GM11168 (cell line): ENCODE measurements around the gene MBD2.

Source experiments
- in situ Hi-C: fragments of 300-500 bp; cut with MboI; formaldehyde crosslinking; loops from one replicate; pipeline ENCODE4 v1.12.0; 2022; ENCODE audit warnings: low sequenced_read_pairs; ENCODE audit not compliant: unreplicated experiment

The MBD2 gene

DNA sequence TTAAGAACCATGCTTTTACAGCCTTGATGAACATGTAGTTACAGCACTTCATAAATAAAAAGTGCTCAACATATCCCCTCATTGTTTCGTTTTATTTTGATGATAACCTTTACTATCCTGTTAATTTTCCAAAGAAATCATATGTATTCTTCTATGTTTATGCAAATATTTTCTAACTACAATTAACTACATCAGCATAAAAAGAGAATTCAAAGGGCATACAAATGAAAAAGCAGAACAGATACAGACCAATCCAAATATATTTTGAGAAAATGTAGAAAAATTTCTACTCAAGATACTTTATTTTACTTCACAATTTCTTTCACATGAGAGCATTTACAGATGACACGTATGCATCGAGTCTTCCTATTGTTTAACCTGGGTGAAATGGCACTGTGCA lies 69.1 kb downstream of the MBD2 start:
- in situ Hi-C loops: no loop called here

DNA sequence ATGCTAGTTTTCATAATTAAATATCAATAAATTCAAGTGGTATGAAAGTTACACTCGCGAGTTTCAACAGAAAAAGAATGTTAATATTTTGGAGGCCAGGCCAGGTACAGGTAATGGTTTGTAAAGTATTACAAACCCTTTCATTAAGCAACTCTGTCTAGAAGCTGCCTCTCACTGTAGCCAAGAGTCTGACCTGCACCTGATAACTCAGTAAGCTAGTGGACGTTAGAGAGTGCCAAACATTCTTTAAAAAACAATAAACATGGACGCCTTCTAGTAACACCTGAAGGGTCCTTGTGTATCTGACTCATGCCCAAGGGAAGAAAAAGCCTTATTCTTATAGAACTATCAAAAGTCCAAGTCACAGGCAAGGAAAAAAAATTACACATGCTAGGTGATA lies 70.2 kb downstream of the MBD2 start:
- in situ Hi-C loops: no loop called here

DNA sequence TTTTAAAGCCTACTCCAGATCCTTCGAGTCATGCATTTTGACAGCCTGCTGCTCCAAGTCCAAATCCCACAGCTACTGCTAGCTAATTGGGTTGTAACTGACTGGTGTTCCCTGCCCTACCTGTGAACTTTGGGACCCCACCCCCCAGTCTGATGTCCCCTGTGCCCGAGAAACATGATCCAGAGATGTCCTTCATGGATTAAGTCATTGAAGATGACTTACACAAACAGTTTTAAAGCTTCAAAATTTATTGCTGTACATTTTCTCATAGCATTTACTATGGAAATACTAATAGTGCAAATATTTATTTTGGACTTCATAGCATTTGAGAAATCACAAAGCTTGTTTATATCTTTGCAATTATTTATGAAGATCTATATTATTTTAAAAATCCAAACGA lies 73.1 kb downstream of the MBD2 start:
- in situ Hi-C loops: no loop called here

DNA sequence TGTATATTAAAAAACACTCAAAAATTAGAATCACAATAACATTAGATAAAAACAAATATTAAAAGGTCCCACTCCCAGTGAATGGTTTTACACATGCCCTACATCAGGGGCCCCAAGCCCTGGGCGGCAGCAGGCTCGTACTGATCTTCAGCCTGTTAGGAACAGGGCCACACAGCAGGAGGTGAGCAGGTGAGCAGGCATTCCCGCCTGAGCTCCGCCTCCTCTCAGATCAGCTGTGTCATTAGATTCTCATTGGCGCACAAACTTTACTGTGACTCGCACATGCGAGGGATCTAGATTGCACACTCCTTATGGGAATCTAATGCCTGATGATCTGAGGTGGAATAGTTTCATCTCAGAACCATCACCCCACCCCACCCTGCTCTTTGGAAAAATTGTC lies 74.2 kb downstream of the MBD2 start:
- in situ Hi-C loops: no loop called here

DNA sequence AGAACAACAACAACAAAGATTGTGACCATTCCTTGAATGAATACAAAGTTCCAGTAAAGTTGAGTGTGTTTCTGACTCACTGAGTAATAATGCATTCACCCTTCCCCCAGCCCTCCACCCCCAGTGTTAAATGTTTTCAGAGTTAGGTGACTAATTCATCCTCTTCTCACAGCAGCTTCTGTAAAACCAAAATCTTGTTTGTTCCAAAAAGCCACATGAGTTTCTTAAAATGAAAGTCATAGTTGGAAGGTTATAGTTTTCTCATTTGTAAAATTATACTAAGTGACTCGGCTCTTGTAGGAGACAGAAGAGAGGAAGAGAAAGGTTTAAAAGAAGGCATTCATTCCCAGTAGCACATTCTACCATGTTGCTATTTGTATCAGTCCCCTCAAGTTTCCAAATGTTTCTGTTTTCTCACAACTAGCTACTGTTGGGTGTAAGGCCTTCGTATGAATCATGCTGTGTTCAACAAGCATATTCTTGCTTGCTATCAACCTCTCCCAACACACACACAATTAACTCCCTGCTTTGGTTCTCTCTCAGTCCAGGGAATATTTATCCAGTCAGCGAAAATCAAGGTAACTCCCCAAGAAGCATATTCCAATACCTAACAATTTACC lies 75.3 kb downstream of the MBD2 start:
- in situ Hi-C loops: no loop called here

DNA sequence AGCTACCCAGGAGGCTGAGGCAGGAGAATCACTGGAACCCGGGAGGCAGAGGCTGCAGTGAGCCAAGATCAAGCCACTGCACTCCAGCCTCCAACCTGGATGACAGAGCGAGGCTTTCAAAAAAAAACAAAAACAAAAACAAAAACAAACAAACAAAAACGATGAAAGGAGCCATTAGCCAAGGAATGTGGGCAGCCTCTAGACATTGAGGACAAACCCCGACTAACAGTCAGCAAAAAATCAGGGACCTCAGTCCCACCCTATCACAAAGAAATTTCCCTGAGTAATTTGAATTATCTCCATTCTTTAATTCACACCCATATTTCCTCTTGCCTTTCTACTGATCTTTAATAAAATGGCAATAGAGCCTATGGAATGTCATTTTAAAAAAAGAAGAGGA lies 75.8 kb downstream of the MBD2 start:
- in situ Hi-C loops: no loop called here

DNA sequence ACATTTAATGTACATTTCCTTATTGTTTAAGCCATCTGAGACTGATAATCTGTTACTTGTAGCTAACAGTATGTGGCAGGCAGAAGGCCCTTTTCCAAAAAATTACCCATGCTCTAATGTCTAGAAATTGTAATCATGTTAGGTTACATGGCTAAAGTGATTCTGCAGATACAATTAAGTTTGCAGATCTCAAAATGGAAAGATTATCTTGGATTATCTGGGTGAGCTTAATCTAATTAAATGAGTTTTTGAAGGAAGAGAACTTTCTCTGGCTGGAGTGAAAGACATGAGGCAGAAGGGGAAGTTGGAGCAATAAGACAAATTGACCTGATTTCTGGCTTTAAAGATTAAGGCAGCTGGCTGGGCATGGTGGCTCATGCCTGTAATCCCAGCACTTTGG lies 76.3 kb downstream of the MBD2 start:
- in situ Hi-C loops: no loop called here

DNA sequence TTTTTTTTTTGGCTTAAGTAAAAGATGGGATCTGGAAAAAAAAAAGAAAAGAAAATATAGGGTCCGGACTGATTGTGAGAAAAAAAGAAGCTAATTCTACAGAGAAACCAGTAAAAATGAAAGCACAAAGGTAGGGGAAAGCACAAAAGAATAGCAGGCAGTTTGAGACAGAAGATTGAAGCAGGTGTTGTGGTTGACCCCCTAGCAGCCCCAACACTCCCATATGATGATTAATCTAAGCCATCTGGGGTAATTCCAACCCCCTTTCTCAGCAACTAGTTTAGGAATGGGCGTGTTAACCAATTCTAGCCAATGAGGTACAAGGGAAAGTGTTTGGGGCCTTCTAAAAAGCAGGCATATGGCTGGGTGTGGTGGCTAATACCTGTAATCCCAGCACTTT lies 77.0 kb downstream of the MBD2 start:
- in situ Hi-C loops: no loop called here

DNA sequence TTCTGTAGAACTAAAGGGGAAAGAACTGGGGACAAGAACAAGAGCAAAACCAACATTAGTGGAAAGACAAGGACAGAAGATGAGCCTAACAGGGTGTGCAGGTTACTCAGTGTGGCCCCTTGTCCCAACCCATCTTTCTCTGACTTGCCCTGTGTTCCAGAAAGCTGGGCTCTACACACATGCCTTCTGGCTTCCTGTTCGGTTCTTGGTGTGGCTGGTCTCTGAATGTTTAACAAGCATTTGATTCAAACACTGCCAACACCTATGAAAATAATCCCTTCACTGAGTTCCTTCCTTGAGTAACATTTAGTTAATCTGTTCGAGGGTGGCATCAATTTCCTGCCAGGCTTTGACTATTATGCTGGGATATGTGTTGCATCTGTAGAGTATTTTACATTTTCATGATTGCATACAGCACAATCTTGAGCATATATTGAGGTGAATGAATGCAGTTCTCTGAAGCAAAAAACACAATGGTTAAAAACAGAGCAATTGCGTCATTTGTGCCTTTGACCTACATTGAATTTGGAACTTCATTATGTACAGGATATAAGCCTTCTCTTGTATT lies 83.3 kb downstream of the MBD2 start:
- in situ Hi-C loops: no loop called here

DNA sequence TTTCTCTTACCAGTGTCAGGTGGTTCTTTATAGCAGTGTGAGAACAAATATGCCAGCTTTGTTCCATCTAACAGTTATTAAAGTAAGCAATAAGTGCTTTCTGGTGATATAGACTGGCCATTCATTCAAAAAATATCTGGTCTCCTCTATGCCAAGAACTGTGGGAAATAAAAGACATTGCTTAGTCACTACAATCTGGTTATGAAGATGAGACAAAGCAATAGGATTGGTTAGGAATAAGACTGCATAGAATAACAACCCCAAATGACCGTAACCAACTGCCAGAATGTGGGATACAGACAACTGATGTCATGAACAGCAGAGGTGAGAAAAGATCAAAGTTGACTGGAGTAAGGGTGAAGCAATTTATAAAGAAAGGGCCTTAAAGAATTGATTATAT lies 83.8 kb downstream of the MBD2 start:
- in situ Hi-C loops: no loop called here

DNA sequence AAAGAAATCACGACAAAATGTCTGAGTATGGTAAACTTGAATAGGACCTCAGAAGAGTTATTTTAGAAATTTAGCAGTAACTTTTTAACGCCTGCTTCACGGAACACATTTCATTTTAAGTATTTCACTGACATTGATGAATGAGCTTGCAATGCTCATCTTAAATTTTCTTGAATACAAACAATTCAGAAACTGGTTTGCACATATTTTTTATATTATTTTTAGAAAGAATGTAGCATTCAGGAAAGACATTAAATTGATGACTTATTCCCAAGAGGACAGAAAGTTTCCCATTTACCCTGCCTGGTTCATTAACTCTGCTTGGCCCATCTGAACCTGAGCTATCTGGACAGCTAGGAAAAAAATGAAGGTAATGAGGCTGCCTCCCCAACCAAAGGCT lies 89.3 kb downstream of the MBD2 start:
- in situ Hi-C loops: no loop called here

DNA sequence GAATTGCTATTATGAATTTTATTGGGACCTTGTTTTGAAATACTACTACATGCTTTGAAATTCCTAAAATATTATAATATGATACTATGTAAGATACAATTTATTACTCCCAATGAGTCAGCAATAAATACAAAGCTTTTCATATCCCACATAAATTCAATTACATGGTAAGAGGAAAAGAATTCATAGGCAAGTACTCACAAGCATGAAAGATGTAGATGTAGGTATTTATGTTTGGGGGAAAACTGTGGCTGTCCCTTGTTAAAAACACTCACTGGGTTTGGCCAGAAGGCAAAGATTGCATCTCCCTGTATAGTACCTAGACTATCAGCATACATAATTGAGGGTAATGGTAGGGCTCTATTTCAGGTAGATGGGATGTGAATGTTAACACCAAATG lies 90.4 kb downstream of the MBD2 start:
- in situ Hi-C loops: no loop called here

DNA sequence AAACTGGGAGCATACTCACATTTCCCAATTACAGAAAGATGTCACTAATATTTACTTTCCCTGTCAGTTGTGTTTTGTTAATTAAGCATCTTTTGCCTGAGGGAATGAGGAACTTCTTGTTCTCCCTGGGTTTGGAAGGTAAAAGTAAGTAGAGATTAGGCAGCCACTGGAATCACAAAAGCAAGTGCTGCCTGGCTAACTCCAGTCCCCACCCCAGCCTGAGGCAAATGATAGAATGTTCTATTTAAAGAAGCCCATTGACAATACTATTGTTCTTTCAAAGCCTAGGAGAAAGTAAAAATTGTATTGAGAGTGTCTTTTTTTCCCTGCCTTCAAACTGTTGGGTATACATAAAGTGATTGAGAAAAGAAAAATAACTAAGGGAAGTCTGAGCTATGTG lies 93.8 kb downstream of the MBD2 start:
- in situ Hi-C loops: no loop called here

DNA sequence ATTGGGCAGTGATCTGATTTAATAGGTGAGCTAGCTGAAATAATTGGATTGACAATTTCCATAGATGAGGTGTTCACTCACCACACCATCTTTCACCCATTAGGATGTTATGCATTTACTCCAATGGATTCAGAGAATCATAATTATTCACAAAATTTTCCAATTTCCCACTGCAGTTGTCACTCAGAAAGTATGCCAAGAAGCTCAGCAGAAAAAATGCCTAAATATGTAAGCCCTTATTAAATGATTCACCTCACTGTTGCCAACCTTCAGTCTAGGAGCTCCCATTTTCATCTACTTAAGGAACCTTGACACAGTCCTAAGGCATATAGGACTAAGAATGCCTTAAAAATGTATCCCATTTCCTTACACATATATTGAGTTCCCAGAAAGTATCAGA lies 94.3 kb downstream of the MBD2 start:
- in situ Hi-C loops: no loop called here

DNA sequence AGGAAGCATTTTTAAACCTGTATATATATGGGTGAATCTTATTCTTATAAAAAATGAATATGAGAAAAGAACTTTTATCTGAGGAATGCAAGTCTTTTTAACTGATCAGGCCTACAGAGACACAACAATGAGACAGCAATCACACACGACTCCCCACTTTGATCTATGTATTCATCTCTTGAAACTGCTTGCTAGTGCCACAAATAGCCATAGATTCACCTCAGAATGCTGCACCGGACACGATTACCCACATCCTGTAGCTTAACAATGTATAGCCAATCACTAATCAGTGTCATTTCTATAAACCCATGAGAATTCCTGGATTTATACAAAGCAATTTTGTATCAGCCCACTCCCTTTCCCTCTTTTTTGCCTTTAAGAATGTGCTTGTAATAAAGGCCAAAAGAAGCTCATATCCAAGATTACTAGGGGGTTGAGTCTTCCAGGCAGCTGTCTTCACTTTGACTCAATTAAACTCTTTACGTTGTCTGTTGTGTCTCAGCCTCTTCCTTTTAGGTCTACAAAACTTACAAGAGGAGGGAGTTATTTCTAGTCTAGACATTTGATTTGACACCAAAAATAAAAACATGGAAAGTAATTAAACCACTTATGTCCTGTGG lies 94.9 kb downstream of the MBD2 start:
- in situ Hi-C loops: loop anchor here (5.0 kb wide), 1 partner anchor 222 kb away; no protein-coding TSS in a partner anchor

DNA sequence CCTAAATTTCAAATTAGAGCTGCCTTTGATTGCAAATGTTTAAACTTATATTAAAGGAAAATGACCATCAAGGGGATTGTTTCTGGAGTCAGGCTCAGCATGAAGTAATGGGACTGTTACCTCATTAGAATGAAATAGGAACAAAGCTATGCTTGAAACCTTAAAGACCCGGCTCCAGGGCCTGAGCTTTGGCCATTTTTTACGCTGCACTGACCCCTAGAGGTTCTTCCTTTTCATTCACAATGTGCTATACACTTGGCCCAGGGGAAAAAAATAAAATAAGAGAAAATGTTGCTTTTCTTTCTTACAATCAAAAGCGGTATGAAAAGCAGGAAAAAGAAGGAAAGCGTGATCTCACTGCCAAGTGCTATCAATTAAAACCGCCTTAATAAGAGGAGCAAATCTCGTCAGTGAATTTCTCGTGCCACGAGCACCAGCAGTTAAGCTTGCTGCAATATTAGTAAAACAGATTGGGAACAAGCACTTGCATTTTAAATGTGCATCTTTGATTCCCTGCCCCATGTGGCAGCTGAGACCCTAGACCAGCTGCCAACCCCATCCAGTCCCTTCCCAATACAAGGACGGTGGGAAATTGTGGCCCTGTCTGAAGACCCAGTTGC lies 96.6 kb downstream of the MBD2 start:
- in situ Hi-C loops: loop anchor here (5.0 kb wide), 1 partner anchor 221 kb away; no protein-coding TSS in a partner anchor

DNA sequence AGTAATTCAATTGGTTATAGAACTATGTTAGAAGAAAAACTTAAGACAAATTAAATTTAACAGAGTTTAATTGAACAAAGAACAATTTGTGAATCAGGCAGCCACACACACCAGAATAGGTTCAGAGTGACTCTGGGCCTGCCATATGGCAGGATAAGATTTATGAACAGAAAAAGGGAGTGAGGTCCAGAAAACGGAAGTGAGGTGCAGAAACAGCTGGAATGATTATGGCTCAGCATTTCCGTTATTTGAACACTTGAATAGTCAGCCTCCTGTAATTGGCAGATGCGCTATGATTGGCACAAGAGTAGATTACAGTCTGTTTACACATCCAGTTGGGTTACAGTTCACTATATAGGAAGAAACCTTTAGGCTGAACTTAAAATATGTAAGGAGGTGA lies 99.0 kb downstream of the MBD2 start:
- in situ Hi-C loops: loop anchor here (5.0 kb wide), 1 partner anchor 218 kb away; no protein-coding TSS in a partner anchor

DNA sequence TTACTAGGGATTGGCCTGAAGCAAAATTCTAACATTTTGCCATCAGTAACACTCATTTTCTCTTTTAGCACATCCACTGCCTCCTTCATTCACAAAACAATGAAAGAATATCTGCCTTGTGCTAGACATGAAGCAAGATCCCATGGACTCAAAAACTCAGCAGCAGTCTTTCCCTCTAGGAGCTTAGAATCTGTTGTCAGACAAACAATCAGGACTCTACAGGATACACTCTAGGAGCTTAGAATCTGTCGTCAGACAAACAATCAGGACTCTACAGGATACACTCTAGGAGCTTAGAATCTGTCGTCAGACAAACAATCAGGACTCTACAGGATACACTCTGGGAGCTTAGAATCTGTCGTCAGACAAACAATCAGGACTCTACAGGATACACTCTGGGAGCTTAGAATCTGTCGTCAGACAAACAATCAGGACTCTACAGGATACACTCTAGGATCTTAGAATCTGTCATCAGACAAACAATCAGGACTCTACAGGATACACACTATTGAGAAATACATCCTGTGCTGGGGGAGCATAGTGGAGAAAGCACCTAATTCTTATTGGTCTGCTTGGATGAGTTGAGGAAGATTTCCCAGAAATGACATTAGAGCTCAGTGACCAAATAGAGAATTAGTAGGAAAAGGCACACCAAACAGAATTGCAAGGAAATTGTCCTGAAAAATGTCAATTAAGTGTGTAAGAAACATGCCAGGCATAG lies 100.6 kb downstream of the MBD2 start:
- in situ Hi-C loops: loop anchor here (25.0 kb wide), 1 partner anchor 562 kb away; no protein-coding TSS in a partner anchor

DNA sequence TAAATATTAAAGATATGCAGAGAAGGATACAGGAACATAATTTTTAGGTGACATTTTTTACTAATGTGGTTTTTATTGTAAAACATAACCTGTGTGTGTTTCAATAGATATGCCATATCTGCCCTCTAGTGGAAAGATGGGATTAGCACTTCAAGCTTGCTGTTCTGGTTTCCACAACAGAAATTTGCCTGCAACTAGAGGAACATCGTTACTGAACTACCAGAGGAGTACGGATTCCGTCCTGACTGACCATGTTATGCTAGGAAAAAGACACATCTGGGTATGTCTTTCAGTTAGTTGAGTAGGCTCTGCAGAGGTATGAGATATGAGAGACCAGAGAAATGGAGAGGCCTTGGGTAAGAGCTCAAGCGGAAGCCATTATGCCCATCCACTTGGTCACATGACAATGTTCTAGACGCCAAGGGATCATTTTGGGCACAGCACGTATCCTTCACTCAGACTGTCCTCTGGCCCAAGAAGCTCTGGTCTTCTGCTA lies 104.9 kb downstream of the MBD2 start:
- in situ Hi-C loops: loop anchor here (25.0 kb wide), 1 partner anchor 557 kb away; no protein-coding TSS in a partner anchor
